ENCODE data around the gene MT1M.
"Not testable (repeated sequence)": the region's sequence is repeated elsewhere in the genome, so short reads cannot be mapped to it uniquely, and the experiment has no call there.

The MT1M gene

DNA sequence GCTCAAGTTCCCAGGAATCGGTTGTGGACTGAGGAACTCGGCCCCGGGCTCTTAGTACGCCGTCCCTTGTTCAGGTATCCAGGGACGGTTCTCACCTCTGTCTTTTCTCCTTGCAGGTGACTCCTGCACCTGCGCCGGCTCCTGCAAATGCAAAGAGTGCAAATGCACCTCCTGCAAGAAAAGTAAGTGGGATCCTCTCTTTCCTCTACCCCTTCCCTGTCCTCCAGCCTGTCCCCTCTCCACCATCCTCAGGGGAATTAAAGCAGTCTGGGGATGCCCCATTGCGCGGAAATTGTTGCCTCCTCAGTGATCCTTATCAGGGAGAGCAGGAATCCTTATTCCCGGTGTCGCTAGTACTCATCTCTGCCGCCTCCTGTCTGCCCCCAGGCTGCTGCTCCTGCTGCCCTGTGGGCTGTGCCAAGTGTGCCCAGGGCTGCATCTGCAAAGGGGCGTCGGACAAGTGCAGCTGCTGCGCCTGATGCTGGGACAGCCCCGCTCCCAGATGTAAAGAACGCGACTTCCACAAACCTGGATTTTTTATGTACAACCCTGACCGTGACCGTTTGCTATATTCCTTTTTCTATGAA, 23.5 kb upstream of the MT1M start:
- no peak for DNase-seq (ENCODE audit: low read depth)

DNA sequence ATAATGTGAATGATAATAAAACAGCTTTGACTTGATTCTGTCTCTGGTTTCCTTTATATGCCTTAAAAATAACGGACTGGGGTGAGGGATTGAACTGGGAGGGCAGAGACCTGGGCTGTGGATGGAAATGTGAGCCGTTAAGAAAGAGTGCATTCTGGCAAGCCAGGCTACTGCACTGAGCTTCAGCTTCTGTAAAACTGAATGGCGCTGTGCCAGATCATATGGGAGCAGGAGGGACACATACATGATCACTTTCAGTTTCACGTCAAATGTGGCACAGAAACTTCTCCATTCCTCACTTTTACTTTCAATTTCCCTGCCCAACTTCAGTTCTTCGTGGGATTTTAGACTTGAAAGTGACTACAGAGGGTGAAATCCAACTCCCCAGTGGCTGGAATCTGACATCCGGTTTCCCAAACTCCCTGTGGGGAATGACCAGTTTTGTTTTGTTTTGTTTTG, 23.0 kb upstream of the MT1M start:
- peak; percentile 93 for DNase-seq (ENCODE audit: low read depth)

DNA sequence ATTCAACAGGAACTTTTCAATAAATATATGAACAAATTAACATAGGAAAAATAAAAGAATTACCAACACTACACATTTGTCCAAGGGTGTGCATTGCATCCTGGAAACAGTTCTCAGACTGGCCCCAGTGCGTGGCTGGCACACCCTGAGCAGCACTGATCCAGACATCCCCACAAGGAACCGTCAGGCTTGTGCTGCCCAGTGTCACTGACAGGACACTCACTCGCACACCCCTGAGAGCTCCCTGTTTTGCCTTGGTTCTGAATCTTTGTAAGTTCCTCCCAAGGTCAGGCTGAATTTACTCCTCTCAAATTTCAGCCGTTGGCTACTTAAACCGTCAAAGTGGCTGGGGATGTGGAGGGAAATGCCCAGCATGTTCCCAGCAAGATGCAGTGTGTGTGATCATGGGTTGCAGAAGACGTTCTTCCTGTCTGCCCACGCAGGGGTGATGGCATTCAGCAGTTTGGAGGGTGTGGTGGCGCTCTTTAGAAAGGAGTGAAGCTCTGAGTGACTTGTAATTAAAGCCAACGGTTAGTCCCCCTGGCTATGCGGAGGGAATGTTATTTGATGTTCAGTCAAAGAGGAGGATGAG, 22.3 kb upstream of the MT1M start:
- DNase-seq (ENCODE audit: low read depth), result peak; percentile 98

DNA sequence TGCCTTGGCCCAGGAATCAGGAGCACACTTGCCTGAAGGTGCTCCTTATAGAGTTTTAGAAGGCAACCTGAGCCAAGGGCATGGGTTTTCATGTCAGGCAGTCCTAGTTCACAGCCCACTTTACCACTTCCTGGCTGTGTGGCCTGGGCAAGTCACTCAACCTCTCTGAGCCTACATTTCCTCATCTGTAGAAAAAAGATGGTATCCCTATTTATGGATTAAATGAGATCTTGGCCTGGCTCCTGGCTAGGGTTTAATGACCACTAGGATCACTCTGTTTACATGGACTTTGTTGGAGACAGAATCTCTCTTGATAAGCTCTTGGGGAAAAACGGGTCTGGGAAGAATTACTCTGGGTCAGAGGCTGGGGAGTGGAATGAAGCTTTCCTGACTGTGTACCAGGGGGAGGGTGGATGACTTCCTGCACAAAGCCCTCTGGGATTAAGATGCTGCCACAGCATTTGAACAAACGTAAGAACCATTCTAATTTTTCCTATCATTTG, 21.8 kb upstream of the MT1M start:
- peak; percentile 70 for DNase-seq (ENCODE audit: low read depth)

DNA sequence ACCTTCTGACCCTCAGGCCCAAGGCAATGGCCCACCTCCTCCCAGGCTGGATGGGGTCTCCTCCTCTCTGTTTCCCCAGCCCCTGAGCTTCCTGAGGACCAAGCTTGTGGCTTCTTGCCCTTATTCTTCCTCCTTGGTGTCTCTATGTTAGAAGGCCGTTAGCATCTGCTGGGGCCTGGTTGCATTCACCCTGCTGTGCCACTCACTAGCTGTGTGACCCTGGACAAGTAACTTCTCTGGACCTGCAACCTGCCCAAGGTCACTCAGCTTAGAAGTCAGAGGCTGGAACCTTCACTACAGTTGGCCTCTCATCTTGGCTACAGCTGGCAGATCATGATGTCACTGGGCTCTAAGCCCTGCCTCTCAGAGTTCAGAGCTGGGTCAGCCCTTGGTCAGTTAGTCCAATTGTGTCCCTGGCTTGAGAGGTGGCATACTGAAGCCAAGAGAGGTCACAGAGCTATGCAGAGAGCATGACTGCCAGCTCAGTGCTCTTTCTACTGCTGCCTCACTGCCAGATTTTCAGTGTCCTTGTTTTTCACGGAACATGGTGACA, 21.1 kb upstream of the MT1M start:
- peak; percentile 71 for DNase-seq (ENCODE audit: low read depth)

DNA sequence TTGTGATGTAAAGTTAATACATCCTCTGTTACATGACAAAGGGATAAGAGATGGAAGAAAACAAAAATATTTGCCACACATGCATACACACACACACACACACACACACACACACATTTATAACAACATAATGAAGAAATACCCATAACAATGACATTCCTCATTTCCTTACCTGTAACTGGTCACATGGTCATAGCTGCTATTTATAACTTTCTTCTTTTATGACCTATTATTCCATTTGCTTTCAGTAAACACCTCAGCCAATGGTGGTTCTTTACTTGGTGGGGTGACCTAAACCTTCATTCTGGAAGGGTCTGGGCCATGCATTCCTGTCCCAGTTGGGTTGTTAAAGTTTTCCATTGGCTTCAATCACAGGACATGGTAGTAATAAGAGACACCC, 18.8 kb upstream of the MT1M start:
- no peak for DNase-seq (ENCODE audit: low read depth)

DNA sequence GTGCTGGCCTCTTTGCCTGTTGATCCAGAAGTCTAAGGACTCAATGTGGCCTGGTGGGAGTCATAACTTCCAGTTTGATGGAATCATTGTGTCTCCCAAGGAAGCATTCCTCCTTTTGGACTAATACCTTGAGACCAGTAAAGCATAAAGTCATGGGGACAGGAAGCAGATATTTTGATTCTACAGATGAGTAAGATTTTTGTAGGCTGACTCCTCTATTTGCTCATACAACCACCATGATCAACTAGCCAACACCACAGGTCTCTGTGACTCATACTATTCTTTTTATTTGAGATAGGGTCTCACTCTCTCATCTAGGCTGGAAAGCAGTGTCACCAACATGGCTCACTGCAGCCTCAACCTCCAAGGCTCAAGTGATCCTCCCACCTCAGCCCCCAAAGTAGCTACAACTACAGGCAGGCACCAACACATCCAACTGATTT, 17.9 kb upstream of the MT1M start:
- DNase-seq (ENCODE audit: low read depth), result peak; percentile 81

DNA sequence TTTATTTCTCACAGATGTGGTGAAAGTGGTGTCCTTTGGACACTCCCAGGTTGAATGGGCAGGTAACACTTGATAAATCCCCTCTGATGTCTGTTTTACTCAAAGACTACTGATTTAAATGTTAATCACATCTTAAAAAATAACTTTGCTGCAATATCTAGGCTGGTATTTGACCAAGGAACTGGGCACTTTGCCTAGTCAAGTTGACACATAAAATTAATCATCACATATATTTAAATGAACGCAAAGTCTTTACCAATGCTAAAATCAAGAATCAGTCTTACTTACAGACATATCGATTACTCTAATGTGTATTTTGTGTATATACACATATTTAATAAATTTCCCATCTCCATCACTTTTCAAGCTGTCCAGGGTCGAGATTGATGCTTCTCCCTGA, 17.1 kb upstream of the MT1M start:
- peak; percentile 54 for DNase-seq (ENCODE audit: low read depth)

DNA sequence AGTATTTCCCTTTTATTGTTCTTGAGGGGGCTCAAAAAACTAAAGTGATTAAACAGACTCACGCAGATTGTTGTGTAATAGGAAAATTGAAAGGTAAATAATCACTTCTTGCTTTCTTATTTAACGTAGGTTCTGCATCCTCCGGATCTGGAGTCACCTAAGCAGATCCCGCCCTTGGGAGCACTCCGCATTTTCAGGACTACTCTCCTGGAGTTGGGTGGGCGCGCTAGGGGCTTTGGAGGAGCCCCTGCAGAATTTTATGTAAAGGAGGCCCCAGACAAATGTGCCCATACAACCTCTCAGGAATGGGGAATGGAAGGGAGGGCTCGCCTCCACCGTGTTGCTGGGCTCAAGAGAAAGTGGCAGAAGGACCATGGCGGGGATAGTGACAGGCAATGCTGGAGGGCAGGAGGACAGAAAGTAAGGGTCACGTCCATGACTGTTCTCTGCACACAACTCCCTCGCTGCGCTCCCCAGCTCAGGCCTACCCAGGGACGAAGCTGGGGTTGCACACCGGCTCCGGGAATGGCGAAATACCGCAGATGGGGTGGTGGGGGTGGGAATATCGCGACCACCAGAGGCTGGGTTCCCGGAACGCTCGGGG, 15.7 kb upstream of the MT1M start:
- no peak for DNase-seq (ENCODE audit: low read depth)

DNA sequence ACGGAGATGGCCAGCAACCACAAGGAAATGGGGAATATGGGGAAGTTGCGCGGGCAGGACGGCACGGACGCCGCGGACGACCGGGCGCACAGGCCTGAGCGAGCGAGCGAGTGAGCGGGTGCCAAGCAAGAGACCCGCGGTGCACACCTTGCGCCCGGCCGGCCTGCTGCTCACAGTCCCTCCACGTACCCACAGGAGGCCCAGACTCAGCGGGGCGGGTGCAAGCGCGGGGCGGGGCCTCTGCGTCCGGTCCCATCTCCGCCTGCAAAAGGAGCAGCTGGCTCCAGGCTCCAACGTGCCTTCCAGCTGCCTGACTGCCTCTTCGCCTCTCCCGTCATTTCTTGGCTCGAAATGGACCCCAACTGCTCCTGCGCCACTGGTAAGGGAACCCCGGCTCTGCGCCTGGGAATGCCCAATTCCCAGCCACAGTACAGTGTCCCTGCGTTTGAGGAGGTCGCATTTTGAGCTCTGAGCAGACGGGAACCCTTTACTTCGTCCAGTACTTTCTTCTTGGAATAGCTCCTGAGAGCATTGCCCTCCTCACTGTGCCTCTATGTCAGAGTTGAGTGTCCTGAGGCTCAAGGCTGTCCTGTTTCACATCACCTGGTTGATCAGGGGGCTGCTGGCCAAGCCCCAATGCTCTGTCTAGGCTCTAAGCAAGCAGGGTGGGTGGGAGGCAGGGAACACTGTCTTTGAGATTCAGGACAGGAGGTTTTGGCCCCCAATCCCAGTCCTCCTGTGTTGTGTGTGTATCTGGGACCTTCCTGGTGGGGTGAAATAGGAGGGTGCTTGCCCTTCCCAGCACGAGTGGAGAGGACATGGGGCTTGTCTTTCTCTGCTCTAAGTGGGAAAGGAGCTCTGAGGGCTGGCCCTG, 15.0 kb upstream of the MT1M start:
- DNase-seq (ENCODE audit: low read depth), result peak; percentile 82

DNA sequence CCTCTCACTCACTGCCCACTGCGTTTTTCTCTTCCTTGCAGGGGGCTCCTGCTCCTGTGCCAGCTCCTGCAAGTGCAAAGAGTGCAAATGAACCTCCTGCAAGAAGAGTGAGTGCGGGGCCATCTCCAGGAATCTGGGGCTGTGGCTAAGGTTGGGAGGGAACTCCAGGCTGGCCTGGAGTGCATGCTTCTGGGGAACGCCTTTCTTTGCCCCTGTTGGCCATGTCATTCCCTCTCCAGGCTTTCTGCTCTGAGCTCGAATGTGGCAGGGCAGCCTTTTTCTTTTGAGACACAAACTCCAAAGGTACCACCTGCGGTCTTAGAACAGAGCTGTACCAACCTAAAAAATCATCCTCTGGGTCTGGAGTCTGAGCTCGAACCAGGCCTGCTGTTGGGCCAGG, 14.3 kb upstream of the MT1M start:
- no peak for DNase-seq (ENCODE audit: low read depth)

DNA sequence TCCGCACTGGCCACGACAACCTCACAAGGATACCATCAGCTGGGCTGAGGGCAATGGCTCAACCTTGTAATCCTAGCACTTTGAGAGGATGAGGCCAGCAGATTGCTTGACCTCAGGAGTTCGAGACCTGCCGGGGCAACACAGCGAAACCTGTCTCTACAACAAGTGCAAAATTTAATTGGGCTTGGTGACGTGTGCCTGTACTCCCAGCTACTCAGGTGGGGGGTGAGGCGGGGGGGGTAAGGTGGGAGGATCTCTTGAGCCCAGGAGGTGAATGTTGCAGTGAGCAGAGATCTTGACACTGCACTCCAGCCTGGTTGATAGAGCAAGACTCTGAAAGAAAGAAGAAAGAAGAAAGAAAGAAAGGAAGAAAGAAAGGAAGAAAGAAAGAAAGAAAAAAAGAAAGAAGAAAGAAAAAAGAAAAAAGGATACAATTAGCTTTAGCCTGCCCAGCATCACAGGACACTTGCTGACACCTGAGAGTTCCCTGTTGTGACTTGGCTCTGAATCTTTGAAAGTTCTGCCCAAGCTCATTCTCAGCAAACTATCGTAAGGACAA, 12.0 kb upstream of the MT1M start:
- no peak for DNase-seq (ENCODE audit: low read depth)

DNA sequence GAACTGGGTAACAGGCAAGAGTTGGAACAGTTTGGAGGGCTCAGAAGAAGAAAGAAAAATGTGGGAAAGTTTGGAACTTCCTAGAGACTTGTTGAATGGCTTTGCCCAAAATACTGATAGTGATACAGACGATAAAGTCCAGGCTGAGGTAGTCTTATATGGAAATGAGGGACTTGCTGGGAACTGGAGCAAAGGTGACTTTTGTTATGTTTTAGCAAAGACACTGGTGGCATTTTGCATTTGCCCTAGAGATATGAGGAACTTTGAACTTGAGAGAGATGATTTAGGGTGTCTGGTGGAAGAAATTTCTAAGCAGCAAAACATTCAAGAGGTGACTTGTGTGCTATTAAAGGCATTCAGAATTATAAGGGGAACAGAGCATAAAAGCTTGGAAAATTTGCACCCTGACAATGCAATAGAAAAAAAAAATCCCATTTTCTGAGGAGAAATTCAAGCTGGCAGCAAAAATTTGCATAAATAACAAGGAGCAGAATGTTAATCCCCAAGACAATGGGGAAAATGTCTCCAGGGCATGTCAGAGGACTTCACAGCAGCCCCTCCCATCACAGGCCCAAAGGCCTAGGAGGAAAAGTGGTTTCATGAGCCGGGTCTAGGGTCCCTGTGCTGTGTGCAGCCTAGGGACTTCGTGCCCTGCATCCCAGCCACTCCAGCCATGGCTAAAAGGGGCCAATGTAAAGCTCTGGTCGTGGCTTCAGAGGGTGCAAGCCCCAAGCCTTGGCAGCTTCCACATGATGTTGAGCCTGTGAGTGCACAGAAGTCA, 10.6 kb upstream of the MT1M start:
- not testable (repeated sequence) for DNase-seq (ENCODE audit: low read depth)

DNA sequence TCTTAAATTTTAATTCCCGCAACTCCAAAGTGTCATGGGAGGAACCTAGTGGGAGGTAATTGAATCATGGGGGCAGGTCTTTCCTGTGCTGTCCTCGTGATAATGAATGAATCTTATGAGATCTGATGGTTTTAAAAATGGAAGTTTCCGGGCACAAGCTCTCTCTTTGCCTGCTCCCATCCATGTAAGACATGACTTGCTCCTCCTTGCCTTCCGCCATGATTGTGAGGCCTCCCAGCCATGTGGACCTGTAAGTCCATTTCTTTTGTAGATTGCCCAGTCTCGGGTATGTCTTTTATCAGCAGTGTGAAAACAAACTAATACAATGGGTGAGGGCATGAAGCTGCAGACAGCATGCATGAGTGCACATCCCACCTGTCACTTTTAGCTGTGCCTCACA, 9.3 kb upstream of the MT1M start:
- DNase-seq (ENCODE audit: low read depth), result not testable (repeated sequence)

DNA sequence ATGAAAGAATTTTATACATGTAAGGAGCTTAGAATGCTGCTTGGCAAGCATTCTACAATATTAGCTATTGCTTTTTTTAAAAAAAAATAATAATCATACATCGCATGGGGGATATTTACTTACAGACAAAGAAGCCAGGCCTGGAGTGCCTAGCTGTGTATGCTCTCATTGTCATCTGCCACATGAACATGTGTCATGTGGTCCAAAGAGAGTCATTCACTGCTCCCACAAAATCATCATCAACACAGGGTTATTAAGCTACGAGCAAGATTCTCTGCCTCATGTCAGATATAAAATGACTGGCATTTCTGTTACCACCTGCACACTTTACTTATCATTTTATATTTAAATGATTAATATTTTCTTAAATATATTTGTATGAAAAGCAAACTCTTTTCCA, 8.8 kb upstream of the MT1M start:
- no peak for DNase-seq (ENCODE audit: low read depth)

DNA sequence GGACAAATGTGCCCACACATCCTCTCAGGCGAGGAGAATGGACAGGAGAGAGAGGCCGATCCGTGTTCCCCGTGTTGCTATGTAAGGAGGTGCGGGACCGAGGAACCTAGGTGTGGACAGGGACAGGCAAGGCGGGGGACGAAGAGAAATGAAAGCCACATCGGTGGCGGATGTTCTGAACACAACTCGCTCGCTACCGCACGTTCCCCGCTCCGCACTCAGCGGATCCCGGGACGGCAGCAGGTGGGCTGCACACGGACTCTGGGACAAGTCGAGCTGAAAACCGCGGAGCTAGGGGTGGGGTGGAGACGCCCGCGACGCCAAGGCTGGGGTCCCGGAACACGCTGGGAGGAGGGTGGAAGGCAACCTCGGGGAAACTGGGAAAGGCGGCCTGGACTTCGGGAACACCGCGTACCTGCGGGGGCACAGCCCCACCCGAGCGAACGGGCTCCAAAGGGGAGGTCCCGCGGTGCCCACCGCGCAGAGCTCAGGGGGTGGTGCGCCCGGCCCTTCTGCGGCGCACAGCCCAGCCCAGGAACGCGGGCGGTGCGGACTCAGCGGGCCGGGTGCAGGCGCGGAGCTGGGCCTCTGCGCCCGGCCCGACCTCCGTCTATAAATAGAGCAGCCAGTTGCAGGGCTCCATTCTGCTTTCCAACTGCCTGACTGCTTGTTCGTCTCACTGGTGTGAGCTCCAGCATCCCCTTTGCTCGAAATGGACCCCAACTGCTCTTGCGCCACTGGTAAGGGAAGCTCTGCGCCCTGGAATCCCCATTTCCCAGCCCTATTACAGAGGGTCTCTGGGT, 7.1 kb upstream of the MT1M start, which contains the start of gene MT1E:
TSS of gene MT1E (plus strand) at position 642 of the 803 bp plus-strand sequence. CDS start at position 713, 71 bp downstream.
- peak; percentile 85 for DNase-seq (ENCODE audit: low read depth)

DNA sequence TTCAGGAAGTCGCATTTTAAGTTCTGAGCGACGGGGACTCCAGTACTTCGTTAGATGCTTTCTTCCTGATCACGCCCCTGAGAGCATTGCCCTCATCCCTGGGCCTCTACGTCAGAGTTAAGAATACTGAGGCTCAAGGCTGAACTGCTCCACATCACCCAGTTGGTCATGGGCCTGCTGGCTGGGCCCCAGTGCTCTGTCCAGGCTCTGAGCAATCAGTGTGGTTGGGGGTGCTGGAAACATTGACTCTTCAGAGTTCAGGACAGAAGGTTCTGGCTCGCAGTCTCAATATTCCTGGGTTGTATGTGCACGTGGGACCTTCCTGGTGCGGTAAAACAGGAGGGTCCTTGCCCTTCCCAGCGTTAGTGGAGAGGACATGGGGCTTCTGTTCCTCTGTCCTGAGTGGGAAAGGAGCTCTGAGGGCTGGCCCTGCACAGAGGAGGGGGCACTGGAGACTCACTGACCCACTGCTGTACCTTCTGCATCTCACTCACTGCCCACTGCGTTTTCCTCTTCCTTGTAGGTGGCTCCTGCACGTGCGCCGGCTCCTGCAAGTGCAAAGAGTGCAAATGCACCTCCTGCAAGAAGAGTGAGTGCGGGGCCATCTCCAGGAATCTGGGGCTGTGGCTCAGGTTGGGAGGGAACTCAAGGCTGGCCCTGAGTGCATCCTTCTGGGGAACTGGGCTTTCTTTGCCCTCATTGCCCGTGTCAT, 6.4 kb upstream of the MT1M start:
- peak; percentile 92 for DNase-seq (ENCODE audit: low read depth)

DNA sequence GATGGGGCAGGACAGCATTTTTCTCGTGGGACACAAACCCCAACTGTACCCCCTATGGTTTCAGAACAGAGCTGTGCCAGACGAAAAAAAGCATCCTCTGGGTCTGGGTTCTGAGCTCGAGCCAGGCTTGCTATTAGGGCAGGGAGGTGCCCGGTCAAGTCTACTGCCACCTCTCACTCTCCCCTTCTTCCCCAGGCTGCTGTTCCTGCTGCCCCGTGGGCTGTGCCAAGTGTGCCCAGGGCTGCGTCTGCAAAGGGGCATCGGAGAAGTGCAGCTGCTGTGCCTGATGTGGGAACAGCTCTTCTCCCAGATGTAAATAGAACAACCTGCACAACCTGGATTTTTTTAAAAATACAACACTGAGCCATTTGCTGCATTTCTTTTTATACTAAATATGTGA, 5.8 kb upstream of the MT1M start:
- DNase-seq (ENCODE audit: low read depth), result no peak
